Activated CD4-positive, CD25-positive, alpha-beta regulatory T cell treated with anti-CD3 and anti-CD28 coated beads, Interleukin-2, amount 50 U/mL, for 72 hours (primary cell): ENCODE measurements around the gene NOL4L.
"Not testable (repeated sequence)": the region's sequence is repeated elsewhere in the genome, so short reads cannot be mapped to it uniquely, and the experiment has no call there.

ENCODE experiments used
- DNase-seq: peaks from one replicate; pipeline ENCODE4 v3.0.0; 2021

NOL4L gene

GRCh38 chr20:32465901-32466675 lies 119.0 kb downstream of the NOL4L start:
- not testable (repeated sequence) for DNase-seq

GRCh38 chr20:32465092-32465900 lies 119.8 kb downstream of the NOL4L start:
- DNase-seq = no peak

- DNase-seq = no peak
These were observed 120.6 kb downstream of the NOL4L start for GRCh38 chr20:32464401-32465091.

GRCh38 chr20:32463642-32464400 lies 121.3 kb downstream of the NOL4L start:
- DNase-seq = no peak

GRCh38 chr20:32462900-32463641 lies 122.1 kb downstream of the NOL4L start:
- no peak for DNase-seq

GRCh38 chr20:32461836-32462600 lies 123.1 kb downstream of the NOL4L start:
- no peak for DNase-seq

- DNase-seq = no peak
These were observed 124.3 kb downstream of the NOL4L start for GRCh38 chr20:32460683-32461320.

- no peak for DNase-seq
These were observed 124.9 kb downstream of the NOL4L start for GRCh38 chr20:32460231-32460630.

GRCh38 chr20:32458837-32459220 lies 126.3 kb downstream of the NOL4L start:
- no peak for DNase-seq

GRCh38 chr20:32458061-32458836 lies 126.9 kb downstream of the NOL4L start:
- no peak for DNase-seq

GRCh38 chr20:32457479-32457986 lies 127.6 kb downstream of the NOL4L start:
- no peak for DNase-seq

GRCh38 chr20:32456869-32457478 lies 128.2 kb downstream of the NOL4L start:
- DNase-seq = no peak

GRCh38 chr20:32455901-32456701 lies 129.0 kb downstream of the NOL4L start:
- no peak for DNase-seq

- no peak for DNase-seq
These were observed 129.8 kb downstream of the NOL4L start for GRCh38 chr20:32455171-32455900.

GRCh38 chr20:32454164-32455145 lies 130.7 kb downstream of the NOL4L start:
- no peak for DNase-seq

GRCh38 chr20:32453467-32454163 lies 131.5 kb downstream of the NOL4L start:
- DNase-seq = no peak
